ENCODE data around the gene RIC1.

DNA sequence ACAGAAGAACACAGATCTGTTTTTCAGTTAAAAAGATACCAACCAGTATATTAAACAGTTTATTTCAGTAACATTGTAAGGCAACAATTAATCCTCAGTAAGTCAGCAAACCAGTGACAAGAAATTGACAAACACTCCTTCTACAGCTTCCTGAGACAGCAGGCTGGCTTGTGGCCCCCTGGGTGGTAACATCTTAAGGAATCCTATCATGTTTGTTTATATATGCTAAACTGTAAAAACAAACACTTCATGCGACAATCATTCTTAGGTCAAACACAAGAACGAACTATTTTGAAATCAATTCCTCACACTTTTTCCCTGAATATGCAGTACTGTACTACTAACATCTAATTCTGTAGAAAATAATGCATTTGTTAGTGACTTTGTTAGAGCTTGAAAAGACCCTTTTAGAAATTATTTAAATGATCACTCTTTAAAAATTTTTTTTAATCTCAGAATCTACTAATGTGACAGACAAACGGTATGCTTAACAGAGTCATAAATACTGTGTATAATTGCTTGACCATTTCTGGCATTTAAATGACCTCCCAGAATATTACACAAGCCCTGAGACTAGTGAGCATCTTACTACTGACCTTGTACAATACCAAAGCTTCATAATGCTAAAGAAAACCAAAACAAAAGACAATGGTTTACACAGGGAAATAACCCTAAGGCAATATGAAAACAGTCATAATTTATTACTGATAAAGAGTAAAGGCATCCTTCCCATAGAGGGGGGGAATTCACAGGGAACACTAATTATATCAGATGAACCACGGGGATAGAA, 155.8 kb downstream of the RIC1 start:
- TF ChIP-seq, protein P1, sequence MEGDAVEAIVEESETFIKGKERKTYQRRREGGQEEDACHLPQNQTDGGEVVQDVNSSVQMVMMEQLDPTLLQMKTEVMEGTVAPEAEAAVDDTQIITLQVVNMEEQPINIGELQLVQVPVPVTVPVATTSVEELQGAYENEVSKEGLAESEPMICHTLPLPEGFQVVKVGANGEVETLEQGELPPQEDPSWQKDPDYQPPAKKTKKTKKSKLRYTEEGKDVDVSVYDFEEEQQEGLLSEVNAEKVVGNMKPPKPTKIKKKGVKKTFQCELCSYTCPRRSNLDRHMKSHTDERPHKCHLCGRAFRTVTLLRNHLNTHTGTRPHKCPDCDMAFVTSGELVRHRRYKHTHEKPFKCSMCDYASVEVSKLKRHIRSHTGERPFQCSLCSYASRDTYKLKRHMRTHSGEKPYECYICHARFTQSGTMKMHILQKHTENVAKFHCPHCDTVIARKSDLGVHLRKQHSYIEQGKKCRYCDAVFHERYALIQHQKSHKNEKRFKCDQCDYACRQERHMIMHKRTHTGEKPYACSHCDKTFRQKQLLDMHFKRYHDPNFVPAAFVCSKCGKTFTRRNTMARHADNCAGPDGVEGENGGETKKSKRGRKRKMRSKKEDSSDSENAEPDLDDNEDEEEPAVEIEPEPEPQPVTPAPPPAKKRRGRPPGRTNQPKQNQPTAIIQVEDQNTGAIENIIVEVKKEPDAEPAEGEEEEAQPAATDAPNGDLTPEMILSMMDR (IDR thresholded peaks at IDR 0.05): no peak
- TF ChIP-seq POLR2A (IDR thresholded peaks at IDR 0.05): no peak

All from adrenal gland (tissue), 5 donors.